22Rv1 (cell line): ENCODE results near the gene DEAF1.

Source experiments
- CTCF ChIP-seq: fragments of 450-650 bp; IDR thresholded peaks from 2 replicates; pipeline ENCODE4 v1.5.1; 2017; ENCODE audit warnings: mild to moderate bottlenecking
- ZFX ChIP-seq: fragments of 450-650 bp; IDR thresholded peaks from 2 replicates; pipeline ENCODE4 v1.6.1; 2017; ENCODE audit warnings: antibody characterized with exemption, borderline replicate concordance

GRCh38 chr11:626475-627307 lies 68.3 kb downstream of the DEAF1 start, which contains the start of gene SCT:
- TF ChIP-seq CTCF (no peak), ZFX (no peak)
